CD4-positive, alpha-beta T cell treated with Interleukin-6 at 100 ng/mL for 8 hours (primary cell): ENCODE measurements around the gene LRG1.

Experiments
- DNase-seq: peaks from one replicate; pipeline ENCODE4 v3.0.0-alpha.2; 2020; ENCODE audit warnings: mixed read lengths, low spot score

LRG1 gene

DNA sequence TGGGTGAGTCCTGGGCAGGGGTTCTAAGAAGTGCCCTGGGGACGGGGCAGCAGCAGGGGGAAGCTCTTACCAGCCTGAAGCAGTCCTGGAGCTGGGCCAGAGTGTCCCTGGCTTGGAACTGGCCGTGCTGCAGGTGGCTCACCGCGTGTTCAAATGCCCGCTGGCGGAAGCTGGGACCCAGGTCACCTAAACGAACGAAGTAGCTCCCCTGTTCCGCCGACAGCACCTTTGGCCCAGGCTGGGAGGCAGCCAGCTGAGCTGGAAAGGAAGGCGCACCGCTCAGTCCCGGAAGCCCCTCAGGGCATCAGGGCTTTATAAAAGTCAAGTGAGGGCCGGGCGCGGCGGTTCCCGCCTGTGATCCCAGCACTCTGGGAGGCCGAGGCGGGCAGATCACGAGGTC, 31.1 kb downstream of the LRG1 start:
- DNase-seq: no peak

DNA sequence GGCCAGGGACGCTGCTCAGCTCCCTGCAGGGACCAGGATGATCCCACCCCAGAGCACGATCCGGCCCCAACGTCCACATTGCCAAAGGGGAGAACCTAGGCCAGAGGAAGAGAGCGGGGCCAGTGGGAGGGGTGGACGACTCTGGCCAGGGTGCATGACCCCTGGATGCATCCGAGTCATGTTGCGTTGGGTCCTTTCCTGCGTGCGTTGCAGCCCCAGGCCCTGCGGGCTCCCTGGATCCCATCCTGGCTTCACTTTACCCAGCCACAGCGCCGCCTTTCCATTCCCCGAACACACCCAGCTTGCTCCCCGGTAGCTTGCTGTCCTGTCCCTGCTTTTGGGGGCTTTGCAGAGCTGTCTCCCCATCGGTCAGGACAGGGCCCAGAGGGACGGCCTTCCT, 32.0 kb downstream of the LRG1 start:
- no peak for DNase-seq

DNA sequence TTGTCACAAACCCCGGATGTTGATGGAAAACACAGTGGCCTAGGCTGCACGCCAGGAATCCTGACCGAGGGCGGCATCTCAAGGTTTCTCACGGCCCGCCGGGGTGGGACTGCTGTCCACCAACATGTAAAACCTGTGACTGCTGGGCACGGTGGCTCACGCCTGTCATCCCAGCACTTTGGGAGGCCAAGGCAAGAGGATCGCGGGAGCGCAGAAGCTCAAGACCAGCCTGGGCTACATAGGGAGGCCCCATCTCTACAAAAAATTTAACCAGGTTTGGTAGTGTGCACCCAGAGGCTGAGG, 32.7 kb downstream of the LRG1 start:
- DNase-seq: no peak

DNA sequence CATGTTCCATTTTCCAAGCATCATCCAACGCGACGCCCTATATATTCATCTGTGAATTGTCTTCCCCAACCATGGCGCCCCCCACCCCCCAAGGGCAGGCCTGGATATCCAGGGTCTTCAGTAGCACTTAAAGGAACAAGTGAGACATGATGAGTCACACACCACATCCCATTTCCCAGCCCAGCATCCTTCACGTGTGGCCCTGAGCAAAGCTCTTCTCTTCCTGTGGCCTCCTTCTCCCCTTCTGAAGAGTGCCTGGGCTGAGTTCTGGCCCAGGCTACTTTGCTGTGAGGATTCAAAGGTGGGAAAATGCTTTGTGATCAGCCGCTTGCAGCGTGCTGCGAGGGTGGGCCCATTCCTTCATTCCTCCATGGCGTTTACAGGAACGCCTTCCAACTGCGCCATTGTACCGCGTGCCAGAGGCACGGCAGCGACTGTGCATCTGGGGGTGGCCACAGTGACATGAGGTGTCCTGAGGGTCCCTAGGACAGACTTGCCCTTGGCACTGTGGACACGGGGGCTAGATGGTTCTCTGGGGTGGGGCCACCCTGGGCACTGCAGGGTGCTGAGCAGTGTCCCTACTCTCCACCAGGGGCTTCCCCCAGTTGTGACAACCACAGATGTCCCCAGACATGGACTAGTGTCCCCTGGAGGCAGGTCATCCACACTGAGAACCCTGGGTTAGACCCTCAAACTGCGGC, 33.2 kb downstream of the LRG1 start:
- no peak for DNase-seq

DNA sequence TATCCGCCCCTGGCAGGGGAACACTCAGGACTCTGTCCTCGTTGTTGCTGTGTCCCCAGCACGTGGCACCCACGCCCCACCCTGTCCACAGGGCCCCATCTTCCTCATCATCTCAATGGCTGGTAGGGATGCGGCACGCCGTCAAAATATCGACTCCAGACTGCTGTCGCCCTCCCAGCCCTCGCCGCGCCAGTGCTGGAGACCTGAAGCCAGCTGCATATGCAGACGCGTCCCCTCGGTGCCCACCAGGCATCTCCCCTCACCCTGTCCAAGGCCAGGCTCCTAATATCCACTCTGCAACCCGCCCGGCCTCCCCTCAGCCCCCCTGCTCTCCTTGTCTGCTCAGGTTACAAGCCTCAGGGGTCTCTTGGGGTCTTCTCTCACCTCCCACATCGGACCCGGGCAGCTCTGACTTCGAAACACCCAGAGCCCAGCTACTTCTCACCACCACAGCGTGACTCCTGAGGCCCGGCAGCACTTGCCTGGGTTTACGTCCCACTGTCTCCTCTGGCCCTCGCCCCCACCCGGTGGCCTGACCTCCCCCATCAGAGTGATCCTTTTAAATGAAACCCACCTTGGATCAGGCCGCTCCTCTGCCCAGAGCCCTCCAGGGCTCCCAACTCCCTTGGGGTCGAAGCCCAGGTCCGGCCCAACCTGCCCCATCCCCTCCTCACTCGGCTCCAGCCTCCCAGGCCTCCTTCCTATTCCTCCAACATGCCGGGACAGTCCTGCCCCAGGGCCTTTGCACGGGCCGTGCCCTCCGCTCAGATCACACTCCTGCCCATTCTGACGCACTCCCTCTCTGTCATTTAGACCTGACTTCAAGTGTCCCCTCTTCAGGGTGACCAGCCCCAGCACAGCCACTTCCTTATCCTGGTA, 34.0 kb downstream of the LRG1 start:
- DNase-seq: no peak

DNA sequence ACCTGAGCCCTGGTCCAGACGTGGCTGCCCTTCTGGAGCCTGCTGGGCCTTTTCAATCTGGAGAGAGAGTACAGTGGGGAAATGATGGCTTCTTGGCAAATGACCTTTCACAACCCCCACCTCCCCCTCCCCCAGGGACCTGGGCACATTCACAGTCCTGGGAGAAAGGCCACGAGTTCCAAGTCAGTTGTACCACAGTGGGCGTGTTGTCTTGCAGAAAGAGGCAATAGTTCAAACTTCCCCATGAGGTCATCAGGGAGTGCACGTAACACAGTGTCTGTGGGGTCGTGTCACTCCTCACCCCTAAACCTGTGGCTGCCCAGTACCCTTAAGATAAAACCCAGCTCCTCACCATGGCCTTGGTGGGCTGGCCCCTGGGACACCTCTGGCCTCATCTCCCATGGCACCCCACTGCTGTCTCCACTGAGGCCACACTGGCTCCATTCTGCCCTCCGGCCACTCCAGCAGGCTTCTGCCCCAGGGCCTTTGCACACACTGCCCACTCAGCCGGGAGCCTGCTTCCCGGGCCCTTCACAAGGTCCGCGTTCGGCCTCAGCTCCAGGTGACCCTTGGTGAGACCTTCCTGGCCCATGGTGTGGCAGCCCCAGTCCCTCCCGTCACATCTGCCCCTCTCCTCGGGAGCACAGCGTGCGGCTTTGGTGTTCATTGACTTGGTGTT, 34.8 kb downstream of the LRG1 start:
- no peak for DNase-seq

DNA sequence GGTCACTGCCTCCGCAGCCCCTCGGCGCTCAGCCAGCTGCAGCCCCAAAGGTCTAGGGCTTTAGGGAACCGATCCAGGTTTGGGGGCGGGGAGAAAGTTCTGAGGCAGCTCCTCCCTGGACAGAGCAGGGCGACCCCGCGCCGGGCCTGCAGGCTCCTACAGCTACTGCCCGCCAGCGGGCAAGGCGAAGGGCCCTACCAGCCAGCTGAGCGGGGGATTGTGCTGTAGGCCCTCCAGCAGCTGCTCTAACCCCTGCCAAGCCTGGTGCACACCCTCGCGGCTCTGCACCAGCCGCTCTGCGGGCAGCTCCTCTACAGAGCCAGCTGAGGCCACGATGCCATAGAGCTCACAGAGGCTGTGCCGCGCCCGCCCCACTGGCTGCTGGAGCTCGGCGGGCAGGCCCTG, 35.5 kb downstream of the LRG1 start:
- DNase-seq: no peak

DNA sequence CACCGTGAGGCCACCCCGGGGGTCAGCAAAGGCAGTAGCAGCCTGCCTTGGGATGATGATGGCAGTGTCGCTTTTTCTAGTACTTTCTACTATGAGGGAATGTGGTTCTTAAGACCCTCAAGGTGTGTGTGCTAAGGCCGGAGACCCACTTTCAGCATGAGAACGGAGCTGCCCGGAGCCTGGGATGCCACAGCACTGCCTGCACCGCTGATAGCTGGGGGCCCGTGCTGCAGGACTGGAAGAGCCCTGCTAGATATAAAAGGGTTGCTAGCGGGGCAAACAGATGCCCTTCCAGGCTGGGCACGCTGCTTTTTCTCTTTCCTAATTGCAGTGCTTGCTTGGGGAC, 36.0 kb downstream of the LRG1 start:
- DNase-seq: no peak

DNA sequence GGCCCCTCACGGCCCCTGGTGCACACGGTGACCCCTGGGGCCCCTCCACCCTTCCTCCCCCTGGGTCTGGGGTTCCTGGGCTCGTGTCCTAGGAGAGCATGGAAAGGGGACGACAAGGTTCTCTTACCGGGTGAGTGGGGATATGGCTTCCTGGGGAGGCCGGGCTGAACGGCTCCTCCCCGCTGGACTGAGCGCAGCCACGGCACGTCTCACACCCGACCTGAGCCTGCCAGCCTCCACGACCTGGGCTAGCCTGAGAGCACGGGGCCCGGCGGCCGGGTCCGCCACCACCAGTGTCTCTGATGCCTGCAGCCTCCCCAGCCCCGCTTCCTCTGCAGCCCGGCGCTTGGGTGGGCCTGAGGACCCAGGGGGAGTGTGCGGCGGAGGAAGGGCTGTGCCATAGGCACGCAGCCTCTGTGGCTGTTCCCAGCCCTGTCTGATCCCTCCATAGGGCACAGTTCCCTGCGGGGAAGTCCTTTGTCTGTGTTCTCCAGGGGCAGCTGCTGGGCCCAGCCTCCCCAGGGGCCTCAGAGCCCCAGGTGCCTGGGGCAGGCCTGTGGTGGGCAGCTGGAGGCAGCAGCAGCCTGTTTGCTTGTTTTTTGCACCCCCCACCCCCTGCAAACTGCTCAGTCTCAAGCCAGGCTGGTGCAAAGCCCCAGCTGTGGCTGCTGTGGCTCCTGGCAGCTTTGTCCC, 36.6 kb downstream of the LRG1 start:
- DNase-seq: no peak

DNA sequence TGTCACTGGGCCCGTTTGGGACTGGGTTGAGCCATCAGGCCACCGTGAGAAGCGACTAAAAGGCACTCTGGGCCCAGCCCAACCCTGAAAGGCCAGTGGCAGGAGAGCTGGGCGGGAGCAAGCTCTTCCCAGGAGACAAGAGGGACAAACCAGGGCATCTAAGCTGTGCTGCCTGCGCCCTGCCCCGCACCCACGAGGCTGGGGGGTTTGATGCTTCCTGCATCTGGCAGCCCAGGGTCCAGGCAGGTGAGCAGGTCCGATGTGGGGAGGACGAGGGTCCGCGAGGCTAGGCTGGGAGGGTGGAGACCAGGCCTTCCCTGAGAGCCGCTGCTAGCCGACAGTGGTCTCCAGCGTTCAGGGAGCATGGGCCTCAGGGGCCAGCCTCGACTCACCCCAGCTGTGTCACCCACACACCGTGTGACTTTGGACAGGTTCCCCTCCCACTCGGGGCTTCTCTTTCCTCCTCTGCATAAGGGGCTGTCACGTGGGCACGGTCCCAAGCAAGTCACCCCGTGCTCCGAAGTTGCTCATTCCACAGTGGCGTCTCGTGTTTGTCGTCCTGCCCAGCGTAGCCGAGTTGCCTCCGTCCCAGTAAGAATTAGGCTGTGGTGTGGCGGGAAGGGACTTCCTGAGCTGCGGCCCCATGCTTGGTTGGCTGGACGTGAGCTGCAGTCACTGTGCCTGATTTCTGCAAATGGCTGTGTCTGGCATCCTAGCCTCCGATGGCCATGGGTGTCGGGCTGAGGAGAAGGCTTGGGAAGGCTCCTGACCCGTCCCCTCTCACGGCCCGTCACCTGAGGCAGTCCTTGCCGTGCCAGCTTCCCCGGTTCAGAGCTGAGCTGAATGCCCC, 37.3 kb downstream of the LRG1 start:
- DNase-seq: no peak

DNA sequence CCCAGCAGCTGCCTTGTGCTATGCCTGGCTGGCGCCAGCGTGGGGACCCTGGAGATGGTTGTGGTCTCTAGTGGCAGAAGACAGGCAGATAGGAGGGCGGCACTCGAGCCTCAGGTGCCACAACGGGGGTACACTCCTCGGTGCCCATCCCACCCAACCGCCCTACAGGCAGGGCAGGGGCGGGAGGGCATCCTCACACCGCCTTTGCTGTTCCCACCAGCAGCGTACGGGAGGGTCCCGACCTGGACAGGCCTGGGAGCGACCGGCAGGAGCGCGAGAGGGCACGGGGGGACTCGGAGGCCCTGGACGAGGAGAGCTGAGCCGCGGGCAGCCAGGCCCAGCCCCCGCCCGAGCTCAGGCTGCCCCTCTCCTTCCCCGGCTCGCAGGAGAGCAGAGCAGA, 38.1 kb downstream of the LRG1 start:
- DNase-seq: no peak

DNA sequence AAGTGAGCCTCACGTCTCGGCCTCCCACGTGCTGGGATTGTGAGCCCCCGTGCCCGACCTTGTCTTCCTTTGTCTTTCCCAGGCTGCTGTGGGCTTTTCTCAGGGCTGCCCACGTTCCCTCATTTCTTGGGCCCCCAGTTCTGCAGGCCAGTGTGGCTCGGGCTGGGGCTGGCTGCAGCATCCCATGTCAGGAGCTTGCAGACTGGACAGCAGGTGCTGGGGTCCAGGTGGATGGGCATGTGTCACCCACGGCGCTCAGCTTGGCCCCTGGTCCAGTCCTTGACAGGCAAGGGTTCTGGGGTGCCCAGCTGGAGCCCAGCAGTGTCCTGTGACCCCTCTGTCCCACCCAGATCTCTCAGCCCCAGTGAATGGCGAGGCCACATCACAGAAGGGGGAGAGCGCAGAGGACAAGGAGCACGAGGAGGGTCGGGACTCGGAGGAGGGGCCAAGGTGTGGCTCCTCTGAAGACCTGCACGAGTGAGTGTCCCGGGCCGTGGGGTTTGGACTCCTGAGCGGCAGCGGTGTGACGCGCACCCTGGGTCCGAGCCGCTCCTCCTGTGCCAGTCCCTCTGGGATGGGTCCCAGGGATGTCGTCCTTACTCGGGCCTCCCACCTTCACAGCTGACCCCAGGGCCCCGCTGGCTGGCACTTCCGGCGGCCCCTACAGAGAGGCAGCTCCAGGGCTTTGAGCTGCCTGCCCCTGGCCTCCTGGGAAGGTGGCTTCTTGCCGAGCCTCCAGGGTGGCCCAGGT, 38.8 kb downstream of the LRG1 start:
- no peak for DNase-seq

DNA sequence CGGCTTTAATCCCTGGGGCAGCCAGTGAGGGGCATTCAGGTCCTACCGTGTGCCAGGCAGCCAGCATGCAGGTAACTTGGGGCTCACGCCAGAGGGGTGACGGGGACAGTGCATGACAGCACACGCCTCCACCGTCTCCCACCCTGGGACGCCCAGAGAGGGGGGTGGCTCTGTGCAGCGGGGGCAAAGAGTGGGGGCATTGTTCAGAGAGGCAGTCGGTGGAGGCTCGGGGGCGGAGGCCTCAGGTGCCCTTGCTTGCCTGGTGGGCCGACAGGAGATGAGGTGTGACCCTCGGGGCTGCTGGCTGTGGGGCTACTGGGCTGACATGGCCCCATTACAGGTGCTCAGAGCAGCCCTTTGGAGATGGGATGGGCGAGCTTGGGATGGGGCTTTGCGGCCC, 40.0 kb downstream of the LRG1 start:
- DNase-seq: no peak

DNA sequence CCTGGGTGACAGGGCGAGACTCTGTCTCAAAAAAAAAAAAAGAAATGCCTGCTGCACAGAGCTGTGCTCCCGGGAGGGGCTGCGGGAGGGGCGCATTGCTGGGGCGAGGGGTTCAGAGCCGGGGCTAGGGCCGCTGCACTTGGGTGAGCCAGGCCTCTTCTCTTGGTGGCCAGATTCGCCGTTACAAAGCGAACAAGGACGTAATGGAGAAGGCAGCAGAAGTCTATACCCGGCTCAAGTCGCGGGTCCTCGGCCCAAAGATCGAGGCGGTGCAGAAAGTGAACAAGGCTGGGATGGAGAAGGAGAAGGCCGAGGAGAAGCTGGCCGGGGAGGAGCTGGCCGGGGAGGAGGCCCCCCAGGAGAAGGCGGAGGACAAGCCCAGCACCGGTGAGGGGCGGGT, 40.5 kb downstream of the LRG1 start:
- no peak for DNase-seq

DNA sequence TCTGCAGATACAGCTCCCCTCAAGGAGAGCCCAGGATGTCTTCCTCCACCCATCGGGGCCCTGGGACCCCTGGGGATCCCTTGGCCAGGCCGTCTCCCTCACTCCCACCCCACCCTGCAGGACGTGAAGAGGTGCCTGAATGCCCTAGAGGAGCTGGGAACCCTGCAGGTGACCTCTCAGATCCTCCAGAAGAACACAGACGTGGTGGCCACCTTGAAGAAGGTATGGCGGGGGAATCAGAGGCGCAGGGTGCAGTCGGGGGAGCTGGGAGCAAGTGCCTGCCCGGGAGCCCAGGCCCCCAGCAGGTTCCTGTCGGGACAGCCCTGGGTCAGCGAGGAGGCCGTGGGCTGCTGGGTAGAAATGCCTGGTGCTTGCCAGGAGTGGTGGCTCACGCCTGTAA, 41.1 kb downstream of the LRG1 start:
- no peak for DNase-seq

DNA sequence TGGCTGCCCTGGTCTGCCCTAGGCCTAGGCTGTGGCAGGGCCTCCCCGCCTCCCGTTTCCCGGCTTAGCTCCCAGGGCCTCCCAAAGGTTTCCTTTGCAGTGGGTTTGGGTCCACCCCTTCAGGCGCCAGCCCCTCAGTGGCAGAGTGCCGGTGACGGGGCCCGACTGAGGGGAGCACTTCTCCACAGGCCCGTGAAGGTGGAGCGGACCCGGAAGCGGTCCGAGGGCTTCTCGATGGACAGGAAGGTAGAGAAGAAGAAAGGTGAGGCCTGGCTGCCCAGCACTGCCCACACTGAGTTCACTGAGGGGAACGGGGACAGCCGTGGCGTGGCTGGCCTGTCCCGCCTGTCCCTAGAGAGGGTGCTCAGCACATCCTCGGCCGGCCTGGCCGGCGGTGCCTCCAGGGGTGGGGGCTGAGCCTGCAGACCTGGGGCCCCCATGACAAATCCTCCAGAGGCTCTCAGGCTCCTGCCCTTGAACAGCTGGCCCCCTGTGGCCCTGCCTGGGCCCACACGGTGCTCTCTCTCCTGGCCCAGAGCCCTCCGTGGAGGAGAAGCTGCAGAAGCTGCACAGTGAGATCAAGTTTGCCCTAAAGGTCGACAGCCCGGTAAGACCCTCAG, 42.0 kb downstream of the LRG1 start:
- no peak for DNase-seq

DNA sequence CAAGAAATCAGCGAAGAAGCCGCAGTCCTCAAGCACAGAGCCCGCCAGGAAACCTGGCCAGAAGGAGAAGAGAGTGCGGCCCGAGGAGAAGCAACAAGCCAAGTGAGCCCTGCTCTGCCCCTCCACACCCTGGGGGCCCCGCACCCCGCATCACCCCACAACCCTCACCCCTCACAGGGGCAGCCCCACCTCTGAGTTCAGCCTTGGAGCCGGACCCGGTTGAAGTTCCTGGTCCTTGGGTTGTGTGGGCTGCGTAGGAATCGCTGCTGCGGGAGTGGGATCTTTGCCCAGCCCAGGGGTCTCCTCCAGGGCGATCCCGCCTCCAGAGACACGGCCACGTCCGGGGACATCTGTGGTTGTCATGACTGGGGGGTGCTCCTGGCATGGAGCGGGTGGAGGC, 43.5 kb downstream of the LRG1 start:
- no peak for DNase-seq

DNA sequence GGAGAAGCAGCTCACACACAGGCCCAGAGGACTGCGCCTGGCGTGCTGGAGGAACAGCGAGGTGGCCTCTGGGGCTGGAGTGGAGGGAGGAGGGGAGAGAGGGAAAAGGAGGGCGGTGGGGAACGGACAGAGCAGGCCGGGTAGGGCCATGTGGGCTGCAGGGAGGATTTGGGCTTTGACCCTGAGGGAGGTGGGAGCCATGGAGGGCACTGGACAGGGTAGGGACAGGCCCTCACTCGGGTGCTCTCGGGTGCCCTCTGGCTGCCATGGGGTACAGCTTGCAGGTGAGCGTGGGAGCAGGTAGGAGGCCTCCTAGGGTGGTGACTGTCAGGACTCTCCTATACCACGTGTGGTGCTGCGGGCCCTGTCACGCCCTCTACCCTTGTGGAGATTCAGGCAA, 44.4 kb downstream of the LRG1 start:
- DNase-seq: no peak

DNA sequence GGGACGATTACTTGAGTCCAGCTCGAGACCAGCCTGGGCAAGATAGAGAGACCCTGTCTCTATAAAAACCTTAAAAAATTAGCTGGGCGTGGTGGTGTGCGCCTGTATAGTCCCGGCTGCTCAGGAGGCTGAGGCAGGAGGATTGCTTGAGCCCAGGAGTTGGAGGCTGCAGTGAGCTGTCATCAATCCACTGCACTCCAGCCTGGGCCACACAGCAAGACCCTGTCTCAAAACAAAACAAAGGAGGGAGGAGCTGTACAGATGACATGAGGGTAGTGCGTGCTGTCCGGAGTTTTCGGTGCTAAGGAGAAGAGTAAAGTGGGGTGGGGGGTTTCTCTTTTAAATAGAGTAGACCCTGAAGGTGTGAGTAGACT, 45.2 kb downstream of the LRG1 start:
- DNase-seq: no peak

DNA sequence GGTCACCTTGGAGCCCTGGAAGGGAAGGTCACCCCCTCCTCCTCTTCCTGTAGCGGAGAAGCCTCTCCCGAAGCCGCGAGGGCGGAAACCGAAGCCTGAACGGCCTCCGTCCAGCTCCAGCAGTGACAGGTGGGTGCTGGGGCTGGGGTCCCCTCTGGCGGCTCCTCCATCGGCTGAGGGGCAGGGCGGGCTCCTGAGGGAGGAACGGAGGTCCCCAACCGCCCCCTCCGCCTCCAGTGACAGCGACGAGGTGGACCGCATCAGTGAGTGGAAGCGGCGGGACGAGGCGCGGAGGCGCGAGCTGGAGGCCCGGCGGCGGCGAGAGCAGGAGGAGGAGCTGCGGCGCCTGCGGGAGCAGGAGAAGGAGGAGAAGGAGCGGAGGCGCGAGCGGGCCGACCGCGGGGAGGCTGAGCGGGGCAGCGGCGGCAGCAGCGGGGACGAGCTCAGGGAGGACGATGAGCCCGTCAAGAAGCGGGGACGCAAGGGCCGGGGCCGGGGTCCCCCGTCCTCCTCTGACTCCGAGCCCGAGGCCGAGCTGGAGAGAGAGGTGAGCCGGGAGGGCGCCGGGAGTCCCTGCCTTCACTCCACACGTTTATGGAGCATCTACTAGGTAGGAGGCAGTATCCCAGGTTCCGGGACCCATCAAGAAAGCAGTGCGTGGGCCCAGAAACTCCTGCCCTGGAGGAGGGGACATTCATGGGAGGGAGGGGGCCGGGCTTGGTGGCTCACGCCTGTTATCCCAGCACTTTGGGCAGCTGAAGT, 45.7 kb downstream of the LRG1 start:
- DNase-seq: no peak
